Thymus (tissue), 11 donors: ENCODE data around the gene ARHGEF17. TPM values are rescaled to one million over a fixed set of nuclear protein-coding genes. Genes with fewer than 3 reads are reported as not detected.

Source experiments
- DNase-seq, 9 donors: peaks; one replicate each; pipeline ENCODE4 v3.0.0-alpha.2; 2013; ENCODE audit warnings: low spot score in 9 of 9, low read depth in 6 of 9, missing footprints in 1 of 9
- H3K27ac ChIP-seq, 2 donors: one replicate each; pipeline ENCODE4 v1.5.1; 2013; ENCODE audit warnings: control low read depth in 1 of 2, low read depth in 1 of 2, low read length in 1 of 2, mild to moderate bottlenecking in 1 of 2, moderate library complexity in 1 of 2
- H3K27me3 ChIP-seq, 2 donors: one replicate each; pipeline ENCODE4 v1.5.1; 2013; ENCODE audit warnings: low read length in 1 of 2; ENCODE audit not compliant: control insufficient read depth in 2 of 2, insufficient read depth in 1 of 2
- H3K36me3 ChIP-seq, 2 donors: one replicate each; pipeline ENCODE4 v1.5.1; 2013; ENCODE audit warnings: low read length in 1 of 2, mild to moderate bottlenecking in 1 of 2, moderate library complexity in 1 of 2; ENCODE audit not compliant: control insufficient read depth in 2 of 2, insufficient read depth in 2 of 2
- H3K4me1 ChIP-seq, 2 donors: one replicate each; pipeline ENCODE4 v1.5.1; 2013; ENCODE audit warnings: low read length in 2 of 2; ENCODE audit not compliant: control insufficient read depth in 2 of 2, insufficient read depth in 2 of 2
- H3K4me3 ChIP-seq, 2 donors: one replicate each; pipeline ENCODE4 v1.5.1; 2013; ENCODE audit warnings: low read length in 2 of 2, control low read depth in 1 of 2, mild to moderate bottlenecking in 1 of 2
- H3K9me3 ChIP-seq, 2 donors: one replicate each; pipeline ENCODE4 v1.5.1; 2013; ENCODE audit warnings: low read length in 1 of 2, mild to moderate bottlenecking in 1 of 2; ENCODE audit not compliant: control insufficient read depth in 2 of 2, insufficient read depth in 1 of 2
- WGBS: extraction: QIAGEN DNeasy Blood & Tissue Kit; methylation state at CpG from one replicate; pipeline ENCODE4 v1.1.7; 2013; 5-methylcytosine and 5-hydroxymethylcytosine counted together
- polyA plus RNA-seq: library from polyadenylated mRNA; stranded (reverse); fragments of 200-250 nt; gene quantifications from one replicate; pipeline ENCODE4 v1.2.3, GENCODE V29; 2013
- total RNA-seq: library from RNA; stranded (reverse); fragments of 120-200 nt; gene quantifications from one replicate; pipeline ENCODE4 v1.2.4, GENCODE V29; 2013
- donor health status: healthy.

Gene ARHGEF17
- total and polyA plus RNA-seq, 2 donors: 2.5 to 8.9 TPM

DNA sequence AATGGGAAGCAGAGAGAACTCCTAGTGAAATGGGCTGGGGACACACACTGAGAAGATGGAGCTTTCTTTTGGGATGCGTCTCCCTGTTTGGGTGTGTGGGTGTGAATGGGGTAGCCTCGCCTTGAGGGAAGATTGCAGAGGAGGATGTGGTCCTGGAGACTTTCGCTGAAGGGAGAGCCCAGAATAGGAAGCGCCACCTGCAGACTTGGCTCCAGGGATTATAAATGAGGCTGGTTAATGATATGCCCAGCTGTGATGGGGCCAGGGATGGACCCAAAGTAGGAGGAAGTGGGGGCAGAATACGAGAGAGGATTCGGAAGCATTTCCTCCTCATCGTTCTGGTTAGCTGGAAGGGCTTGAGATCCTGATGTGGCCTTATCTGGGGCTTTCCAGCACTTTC, 81.8 kb downstream of the ARHGEF17 start:
- no peaks in the 10 kb centered on the region for H3K27me3 ChIP-seq
- no peak overlapping the region for H3K4me3 ChIP-seq
- peaks cover 26 to 41% of the 10 kb centered on the region in 2 donors for H3K4me1 ChIP-seq
- WGBS: 92% methylated on average over 7 of the region's 7 CpGs
- no peak overlapping the region for H3K27ac ChIP-seq
- peaks cover 17 to 18% of the 10 kb centered on the region in 2 donors for H3K36me3 ChIP-seq
- H3K9me3 ChIP-seq: peaks cover 0 to 9% of the 10 kb centered on the region in 2 donors
- DNase-seq: no peak

- Histone ChIP-seq H3K36me3 (peaks cover 24 to 26% of the 10 kb centered on the region in 2 donors), H3K27ac (no peak overlapping the region), H3K9me3 (peaks cover 0 to 9% of the 10 kb centered on the region in 2 donors), H3K4me1 (peaks cover 16 to 31% of the 10 kb centered on the region in 2 donors), H3K4me3 (no peak overlapping the region), H3K27me3 (no peaks in the 10 kb centered on the region)
- 91% methylated on average over 12 of the region's 12 CpGs for WGBS
- DNase-seq: no peak
Measured at GRCh38 chr11:73390601-73391565, 82.8 kb downstream of the ARHGEF17 start.

DNA sequence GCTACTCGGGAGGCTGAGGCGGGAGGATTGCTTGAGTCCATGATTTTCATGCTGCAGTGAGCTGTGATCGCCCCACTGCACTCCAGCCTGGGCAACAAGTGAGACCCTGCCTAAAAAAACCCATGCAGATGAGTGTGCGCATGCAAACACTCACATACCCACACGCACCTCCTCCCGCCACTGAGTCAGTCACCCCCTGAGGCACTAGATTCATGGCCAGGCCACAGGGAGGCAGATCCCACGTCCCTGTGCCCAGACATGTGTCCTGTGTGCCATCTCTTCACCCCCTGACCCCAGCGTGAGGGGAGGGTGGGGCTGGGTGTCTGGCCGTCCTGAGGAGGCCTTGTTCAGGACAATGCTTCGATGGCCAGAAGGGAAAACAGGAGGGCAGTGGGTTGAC, 83.6 kb downstream of the ARHGEF17 start:
- no peak for DNase-seq
- 98% methylated on average over 10 of the region's 10 CpGs for WGBS
- no peak overlapping the region for H3K27ac ChIP-seq
- no peaks in the 10 kb centered on the region for H3K27me3 ChIP-seq
- H3K36me3 ChIP-seq: peaks cover 28 to 31% of the 10 kb centered on the region in 2 donors
- H3K9me3 ChIP-seq: peaks cover 0 to under 1% of the 10 kb centered on the region in 2 donors
- no peak overlapping the region for H3K4me3 ChIP-seq
- peaks cover 8 to 24% of the 10 kb centered on the region in 2 donors for H3K4me1 ChIP-seq

DNA sequence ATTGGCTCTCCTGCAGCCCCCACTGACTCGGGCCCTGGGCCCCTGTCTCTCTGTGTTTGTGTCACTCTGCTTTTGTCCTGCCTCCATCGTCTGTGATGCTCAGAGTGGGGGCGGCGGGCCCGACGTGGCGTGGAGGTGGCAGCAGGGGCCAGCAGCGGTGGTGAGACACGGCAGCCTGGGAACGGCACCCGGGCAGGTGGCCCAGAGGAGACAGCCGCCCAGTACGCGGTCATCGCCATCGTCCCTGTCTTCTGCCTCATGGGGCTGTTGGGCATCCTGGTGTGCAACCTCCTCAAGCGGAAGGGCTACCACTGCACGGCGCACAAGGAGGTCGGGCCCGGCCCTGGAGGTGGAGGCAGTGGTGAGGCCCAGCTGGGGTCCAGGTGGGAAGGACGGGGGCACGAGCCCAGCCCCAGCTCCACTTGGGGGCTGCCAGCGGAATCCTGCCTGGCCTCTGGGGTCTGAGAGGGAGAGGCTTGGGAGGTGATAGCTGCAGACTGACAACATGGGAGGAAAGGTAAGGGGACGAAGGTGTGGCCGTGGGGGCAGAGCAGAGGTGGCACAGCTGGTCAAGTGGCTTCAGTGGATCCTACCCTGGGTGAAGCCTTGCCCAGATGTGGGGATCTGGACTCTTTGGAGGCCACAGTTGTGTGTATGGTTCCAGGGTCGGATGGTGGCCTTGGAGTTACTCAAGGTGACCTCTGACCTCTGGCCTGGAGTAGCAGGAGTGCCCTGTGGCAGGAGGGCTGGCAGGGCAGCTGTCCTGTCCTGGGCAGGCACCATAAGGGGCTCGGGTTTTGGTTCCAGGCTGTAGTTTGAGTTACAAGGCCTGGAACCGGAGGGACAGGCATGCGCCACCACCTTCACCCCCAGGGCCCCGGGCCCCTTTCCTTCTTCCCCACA, 84.3 kb downstream of the ARHGEF17 start:
- WGBS: 98% methylated on average over 31 of the region's 31 CpGs
- peaks cover 3 to 17% of the 10 kb centered on the region in 2 donors for H3K4me1 ChIP-seq
- DNase-seq: no peak

DNA sequence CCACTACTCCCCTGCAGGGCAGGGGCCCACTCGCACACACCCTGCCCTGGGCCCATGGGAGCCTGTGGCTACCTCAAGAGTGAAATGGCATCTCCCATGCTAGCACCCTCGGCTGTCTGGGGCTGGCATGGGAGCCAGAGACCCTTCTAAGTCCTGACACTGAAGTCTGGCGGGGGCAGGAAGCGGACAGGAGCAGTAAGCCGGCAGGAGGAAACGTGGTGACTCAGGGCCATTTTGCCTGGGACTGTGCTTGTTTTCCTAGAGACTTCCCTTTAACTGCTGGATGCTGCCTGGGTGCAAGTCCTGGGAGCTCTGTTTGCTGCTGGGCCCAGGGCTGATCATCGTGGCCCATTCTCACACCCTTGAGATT, 84.9 kb downstream of the ARHGEF17 start:
- DNase-seq: no peak
- Histone ChIP-seq H3K9me3 (no peaks in the 10 kb centered on the region), H3K36me3 (peaks cover 35 to 43% of the 10 kb centered on the region in 2 donors), H3K4me3 (no peak overlapping the region), H3K4me1 (peaks cover 0 to 10% of the 10 kb centered on the region in 2 donors), H3K27ac (no peak overlapping the region), H3K27me3 (no peaks in the 10 kb centered on the region)
- WGBS: 95% methylated on average over 7 of the region's 7 CpGs

More for the DNA sequence above, 84.3 kb downstream of the ARHGEF17 start:
- peaks cover 33 to 36% of the 10 kb centered on the region in 2 donors for H3K36me3 ChIP-seq
- H3K27ac ChIP-seq: no peak overlapping the region
- H3K9me3 ChIP-seq: no peaks in the 10 kb centered on the region
- no peaks in the 10 kb centered on the region for H3K27me3 ChIP-seq
- H3K4me3 ChIP-seq: no peak overlapping the region

- no peaks in the 10 kb centered on the region for H3K9me3 ChIP-seq
- DNase-seq: peak in 4 of 9 donors; percentile 61 to 82 (median 74)
- H3K27ac ChIP-seq: no peak overlapping the region
- peaks cover 0 to 3% of the 10 kb centered on the region in 2 donors for H3K4me1 ChIP-seq
- no peaks in the 10 kb centered on the region for H3K27me3 ChIP-seq
- peaks cover 35 to 44% of the 10 kb centered on the region in 2 donors for H3K36me3 ChIP-seq
- WGBS: 88% methylated on average over 16 of the region's 16 CpGs
- H3K4me3 ChIP-seq: no peak overlapping the region
Measured at GRCh38 chr11:73393479-73394415, 85.7 kb downstream of the ARHGEF17 start.

- H3K27ac ChIP-seq: no peak overlapping the region
- H3K36me3 ChIP-seq: peaks cover 35 to 44% of the 10 kb centered on the region in 2 donors
- WGBS: 97% methylated on average over 34 of the region's 34 CpGs
- H3K27me3 ChIP-seq: no peaks in the 10 kb centered on the region
- H3K4me3 ChIP-seq: no peak overlapping the region
- no peaks in the 10 kb centered on the region for H3K9me3 ChIP-seq
- no peaks in the 10 kb centered on the region for H3K4me1 ChIP-seq
- DNase-seq: no peak
Measured at GRCh38 chr11:73394416-73395296, 86.6 kb downstream of the ARHGEF17 start.
